KOPT-K1 (cell line): ENCODE measurements around the gene SSBP2.
A peak's percentile ranks its signal among the peaks of the same experiment; 100 is the strongest.
"Not testable (repeated sequence)": the region's sequence is repeated elsewhere in the genome, so short reads cannot be mapped to it uniquely, and the experiment has no call there.

Experiments
- H3K27ac ChIP-seq: fragments of 200-600 bp; sonication (generic); 2 replicates; pipeline ENCODE4 v1.5.1; 2016; ENCODE audit warnings: antibody characterized with exemption, mild to moderate bottlenecking, low read depth, low read length; ENCODE audit not compliant: poor library complexity, severe bottlenecking
- H3K36me3 ChIP-seq: fragments of 200-600 bp; sonication (generic); 2 replicates; pipeline ENCODE4 v1.5.1; 2017; ENCODE audit warnings: antibody characterized with exemption, mild to moderate bottlenecking, low read length, moderate library complexity; ENCODE audit not compliant: insufficient read depth
- H3K9me3 ChIP-seq: fragments of 200-600 bp; sonication (generic); 2 replicates; pipeline ENCODE4 v1.5.1; 2017; ENCODE audit warnings: antibody characterized with exemption, low read length, mild to moderate bottlenecking; ENCODE audit not compliant: insufficient read depth, poor library complexity, severe bottlenecking

SSBP2 gene

DNA sequence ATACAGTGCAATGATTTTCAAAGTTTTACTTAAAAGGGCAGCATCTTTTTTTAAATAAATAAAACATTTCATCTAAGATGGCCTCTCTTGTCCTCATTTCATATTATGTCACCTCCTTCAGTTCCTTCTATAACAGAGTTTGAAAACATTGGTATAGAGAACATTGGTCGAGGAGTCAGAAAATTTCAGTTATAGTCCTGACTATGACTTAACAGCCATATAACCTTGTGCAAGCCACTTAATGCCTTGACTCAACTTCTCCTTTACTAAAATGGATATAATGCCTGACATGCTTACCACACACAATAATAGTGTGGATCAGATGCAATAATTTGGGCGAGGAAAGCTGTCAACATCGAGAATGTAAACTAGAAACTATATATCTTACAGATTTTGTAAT is 22.6 kb downstream of the SSBP2 start:
- H3K36me3 ChIP-seq: no peaks in the 10 kb centered on the region

GRCh38 chr5:81726297-81726696 is 24.6 kb downstream of the SSBP2 start:
- no peak overlapping the region for H3K27ac ChIP-seq
- H3K36me3 ChIP-seq: no peaks in the 10 kb centered on the region
- no peaks in the 10 kb centered on the region for H3K9me3 ChIP-seq

More for the DNA sequence above, 22.6 kb downstream of the SSBP2 start:
- Histone ChIP-seq H3K27ac (no peak overlapping the region), H3K9me3 (no peaks in the 10 kb centered on the region)

GRCh38 chr5:81724571-81724970 is 26.3 kb downstream of the SSBP2 start:
- no peaks in the 10 kb centered on the region for H3K36me3 ChIP-seq
- H3K9me3 ChIP-seq: no peaks in the 10 kb centered on the region
- H3K27ac ChIP-seq: no peak overlapping the region

DNA sequence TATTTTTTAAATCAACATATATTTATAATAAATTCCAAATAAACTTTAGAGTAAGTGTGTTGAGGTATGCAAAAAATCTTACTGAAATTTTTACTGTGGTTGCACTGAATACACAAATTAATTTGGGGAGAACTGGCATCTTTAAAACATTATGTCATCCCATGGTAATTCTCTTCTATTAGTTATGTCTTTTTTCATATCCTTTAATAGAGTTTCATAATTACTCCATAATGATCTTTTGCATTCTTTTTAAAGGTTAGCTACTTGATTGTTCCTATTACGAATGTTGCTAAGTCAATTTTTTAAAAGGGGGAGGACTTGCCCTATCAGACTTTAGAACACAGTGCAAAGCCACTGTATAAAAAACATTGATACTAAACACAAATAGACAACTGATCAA is 26.8 kb downstream of the SSBP2 start:
- H3K27ac ChIP-seq: no peak overlapping the region
- H3K36me3 ChIP-seq: no peaks in the 10 kb centered on the region
- H3K9me3 ChIP-seq: no peaks in the 10 kb centered on the region

DNA sequence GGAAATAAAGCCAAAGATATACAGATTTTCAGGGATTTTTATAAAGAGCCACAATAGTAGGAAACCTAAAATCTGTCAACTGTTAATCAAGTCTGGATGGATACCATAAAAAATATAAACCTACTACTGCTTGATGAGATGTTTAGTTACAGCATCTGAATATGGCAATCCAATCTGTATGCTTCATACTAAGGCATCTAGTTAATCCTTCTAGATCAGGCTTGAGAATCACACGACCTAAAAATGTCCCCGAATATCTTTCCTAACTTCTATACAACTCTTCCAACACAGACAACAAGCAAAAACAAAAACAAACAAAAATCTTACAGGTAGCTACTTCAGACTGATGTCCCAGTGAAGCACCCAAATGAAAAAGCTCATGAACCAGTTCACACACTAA is 29.8 kb downstream of the SSBP2 start:
- no peaks in the 10 kb centered on the region for H3K9me3 ChIP-seq
- no peaks in the 10 kb centered on the region for H3K36me3 ChIP-seq
- H3K27ac ChIP-seq: peak overlapping the region; percentile 27

DNA sequence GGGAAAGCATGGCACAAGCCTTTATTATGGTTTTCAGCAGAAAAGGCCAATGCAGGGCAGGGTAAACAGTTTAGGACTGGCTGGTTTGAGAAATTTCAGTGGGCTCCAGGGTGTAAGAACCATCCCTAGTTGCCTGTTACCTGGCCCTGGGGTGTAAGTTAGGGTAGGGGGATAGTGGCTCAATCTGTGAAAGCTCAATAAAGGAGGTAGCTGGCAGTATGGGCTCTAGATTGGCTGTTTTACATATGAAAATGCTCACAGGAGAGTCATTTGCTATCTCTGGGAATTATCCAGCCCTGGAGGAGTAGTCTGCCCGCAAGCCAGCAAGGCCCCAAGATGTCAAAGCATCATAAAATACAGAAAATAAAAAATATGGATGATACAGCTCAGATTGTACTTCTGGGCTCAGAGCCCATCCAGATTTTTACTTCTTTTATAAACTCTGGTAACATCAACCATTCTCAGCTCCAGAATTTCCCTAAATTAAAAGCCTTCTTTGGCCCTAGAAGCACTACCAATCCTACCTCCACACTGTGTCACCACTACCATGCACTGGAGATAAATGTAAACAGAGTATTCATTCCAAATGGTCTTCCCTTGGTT is 31.1 kb downstream of the SSBP2 start:
- Histone ChIP-seq H3K9me3 (no peaks in the 10 kb centered on the region), H3K36me3 (no peaks in the 10 kb centered on the region), H3K27ac (no peak overlapping the region)

- no peak overlapping the region for H3K27ac ChIP-seq
- H3K9me3 ChIP-seq: no peaks in the 10 kb centered on the region
- no peaks in the 10 kb centered on the region for H3K36me3 ChIP-seq
These were observed 32.6 kb downstream of the SSBP2 start for GRCh38 chr5:81718300-81718699.

- H3K27ac ChIP-seq: no peak overlapping the region
- H3K9me3 ChIP-seq: no peaks in the 10 kb centered on the region
- peaks cover 1% of the 10 kb centered on the region; the same call in 1 of the 2 replicates for H3K36me3 ChIP-seq
These were observed 33.0 kb downstream of the SSBP2 start for GRCh38 chr5:81717860-81718259.

GRCh38 chr5:81717226-81717625 is 33.7 kb downstream of the SSBP2 start:
- H3K36me3 ChIP-seq: peaks cover 4% of the 10 kb centered on the region; the same call in 1 of the 2 replicates
- H3K9me3 ChIP-seq: no peaks in the 10 kb centered on the region
- no peak overlapping the region for H3K27ac ChIP-seq

- not testable (repeated sequence) for H3K9me3 ChIP-seq, H3K27ac ChIP-seq
These were observed 36.8 kb downstream of the SSBP2 start for GRCh38 chr5:81714076-81714475.

GRCh38 chr5:81708889-81709288 is 42.0 kb downstream of the SSBP2 start:
- Histone ChIP-seq H3K36me3 (peaks cover 30% of the 10 kb centered on the region), H3K9me3 (peaks cover 12% of the 10 kb centered on the region), H3K27ac (no peak overlapping the region)

More at GRCh38 chr5:81714076-81714475, 36.8 kb downstream of the SSBP2 start:
- H3K36me3 ChIP-seq: not testable (repeated sequence)

- no peak overlapping the region for H3K27ac ChIP-seq
- H3K36me3 ChIP-seq: peaks cover 49% of the 10 kb centered on the region
- peaks cover 39% of the 10 kb centered on the region for H3K9me3 ChIP-seq
These were observed 47.1 kb downstream of the SSBP2 start for GRCh38 chr5:81703840-81704239.

DNA sequence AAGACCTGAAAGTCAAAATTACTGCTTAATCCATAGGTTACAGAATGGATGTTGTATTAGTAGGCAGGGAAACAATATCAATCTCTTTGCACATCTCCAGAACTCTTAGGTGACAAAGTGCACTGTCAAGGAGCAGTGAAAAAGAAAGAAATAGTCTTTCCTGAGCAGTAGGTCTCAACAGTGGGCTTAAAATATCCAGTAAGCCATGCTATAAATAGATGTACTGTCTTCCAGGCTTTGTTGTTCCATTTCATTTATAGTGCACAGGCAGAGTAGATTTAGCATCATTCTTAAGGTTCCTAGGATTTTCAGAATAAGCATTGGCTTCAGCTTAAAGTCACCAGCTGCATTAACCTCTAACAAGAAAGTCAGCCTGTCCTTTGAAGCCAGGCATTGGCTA is 50.7 kb downstream of the SSBP2 start:
- Histone ChIP-seq H3K9me3 (peaks cover 32% of the 10 kb centered on the region), H3K36me3 (peaks cover 35% of the 10 kb centered on the region), H3K27ac (no peak overlapping the region)

- Histone ChIP-seq H3K36me3 (peaks cover 34% of the 10 kb centered on the region), H3K27ac (no peak overlapping the region), H3K9me3 (peaks cover 31% of the 10 kb centered on the region)
These were observed 52.1 kb downstream of the SSBP2 start for GRCh38 chr5:81698813-81699212.

DNA sequence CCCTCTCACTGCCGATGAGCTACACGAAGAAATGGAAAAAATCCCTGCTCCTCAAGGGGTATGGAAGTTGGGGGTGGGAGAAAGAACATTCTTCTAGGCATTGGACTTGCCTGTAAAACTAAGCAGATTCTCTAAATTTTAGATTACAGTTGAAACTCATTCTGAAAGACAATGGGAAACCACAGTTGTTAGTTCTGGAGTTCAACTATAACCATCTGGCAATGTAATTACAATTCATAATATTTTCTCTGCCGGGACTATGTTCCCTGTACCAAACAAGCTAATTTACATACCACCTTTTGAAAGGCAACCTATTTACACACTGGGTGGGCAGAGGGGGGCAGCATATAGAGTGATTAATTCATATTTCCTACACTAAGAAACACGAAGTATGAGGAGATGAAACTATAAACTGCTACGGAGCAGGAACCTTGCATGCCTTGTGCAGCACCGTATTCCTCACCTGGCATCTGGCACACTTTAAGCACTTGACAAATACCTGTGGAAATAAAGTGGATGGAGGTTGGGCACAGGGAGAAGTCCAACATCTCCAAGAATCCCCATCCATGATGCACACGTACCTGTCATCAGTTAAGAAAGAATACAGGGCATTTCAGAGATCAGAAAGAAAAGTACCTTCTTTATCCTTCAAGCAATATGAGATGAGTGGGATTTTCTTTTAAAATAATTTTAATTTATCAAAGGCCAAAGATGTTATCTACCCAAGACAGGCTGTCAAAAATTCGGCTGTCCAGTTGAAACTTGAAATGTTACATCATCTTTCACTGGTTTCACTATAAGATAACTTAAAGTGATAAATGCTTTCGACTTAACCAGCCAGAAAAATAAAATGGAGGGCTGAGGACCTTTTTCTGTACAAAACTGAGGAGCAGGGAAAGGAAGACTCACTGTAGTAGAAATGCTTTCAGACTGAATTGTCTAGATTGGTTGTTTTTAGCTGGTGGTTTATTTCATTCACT is 54.2 kb downstream of the SSBP2 start:
- H3K36me3 ChIP-seq: peaks cover 49% of the 10 kb centered on the region
- H3K9me3 ChIP-seq: peaks cover 45% of the 10 kb centered on the region
- no peak overlapping the region for H3K27ac ChIP-seq
